T-helper 2 cell (primary cell): ENCODE data around the gene CD40.
"Not testable (repeated sequence)": the region's sequence is repeated elsewhere in the genome, so short reads cannot be mapped to it uniquely, and the experiment has no call there.

Experiments
- DNase-seq, 5 experiments: peaks; one replicate each; pipeline versions ENCODE4 v3.0.0 to v3.0.0-alpha.2; 2012 to 2022
- total RNA-seq, 2 donors: gene quantifications; one replicate each; lab custom pipeline; 2026; lab: John Stamatoyannopoulos, UW

CD40 gene
- total RNA-seq, result 0.61 to 0.94 reads per million in 2 donors

- peak; percentile 30 to 63 (median 46) for DNase-seq
Measured at GRCh38 chr20:46117704-46118467, at the start of gene CD40. Gene CD40, plus strand, starts transcription at chr20:46118314. Its CDS starts 30 bp downstream, at chr20:46118344.

- no peak for DNase-seq
Measured at GRCh38 chr20:46070215-46070900, 47.8 kb upstream of the CD40 start.

- DNase-seq, result no peak
Measured at GRCh38 chr20:46071573-46071972, 46.5 kb upstream of the CD40 start.

- DNase-seq, result no peak
Measured at GRCh38 chr20:46073024-46073423, 45.1 kb upstream of the CD40 start.

- DNase-seq, result no peak
Measured at GRCh38 chr20:46073443-46073842, 44.7 kb upstream of the CD40 start.

GRCh38 chr20:46074006-46074405 is 44.1 kb upstream of the CD40 start:
- DNase-seq, result no peak

- no peak for DNase-seq
Measured at GRCh38 chr20:46076806-46077205, 41.3 kb upstream of the CD40 start.

- no peak for DNase-seq
Measured at GRCh38 chr20:46077642-46078305, 40.3 kb upstream of the CD40 start.

- no peak for DNase-seq
Measured at GRCh38 chr20:46078954-46079353, 39.2 kb upstream of the CD40 start.

- DNase-seq, result no peak
Measured at GRCh38 chr20:46081074-46081473, 37.0 kb upstream of the CD40 start.

- no peak for DNase-seq
Measured at GRCh38 chr20:46083101-46083500, 35.0 kb upstream of the CD40 start.

- no peak for DNase-seq
Measured at GRCh38 chr20:46083531-46084061, 34.5 kb upstream of the CD40 start.

- DNase-seq, result no peak
Measured at GRCh38 chr20:46084805-46085178, 33.3 kb upstream of the CD40 start.

GRCh38 chr20:46085179-46085851 is 32.8 kb upstream of the CD40 start:
- DNase-seq, result no peak

- DNase-seq, result peak in 1 of 5 experiments; percentile 30
Measured at GRCh38 chr20:46087161-46087560, 31.0 kb upstream of the CD40 start.

GRCh38 chr20:46088409-46089166 is 29.5 kb upstream of the CD40 start:
- DNase-seq, result peak in 1 of 5 experiments; percentile 48

- DNase-seq, result peak in 4 of 5 experiments; percentile 13 to 75 (median 48)
Measured at GRCh38 chr20:46089167-46089416, 29.0 kb upstream of the CD40 start.

GRCh38 chr20:46089417-46090388 is 28.4 kb upstream of the CD40 start, which contains the start of gene NCOA5:
Gene NCOA5, minus strand, starts transcription at chr20:46089962. Its CDS starts 10,538 bp downstream, at chr20:46079424.
- peak; percentile 83 to 98 (median 91) for DNase-seq

- not testable (repeated sequence) for DNase-seq
Measured at GRCh38 chr20:46091622-46092535, 26.2 kb upstream of the CD40 start.

GRCh38 chr20:46093531-46093930 is 24.6 kb upstream of the CD40 start:
- no peak for DNase-seq
